GM12801 (cell line): ENCODE results near the gene SHF.

Experiments used
- TF ChIP-seq, protein P1 (sequence below): IDR thresholded peaks from one replicate; pipeline ENCODE4 v1.5.1; 2011; ENCODE audit warnings: control low read depth; ENCODE audit not compliant: insufficient read length; ENCODE audit errors: extremely low read depth

The SHF gene

DNA sequence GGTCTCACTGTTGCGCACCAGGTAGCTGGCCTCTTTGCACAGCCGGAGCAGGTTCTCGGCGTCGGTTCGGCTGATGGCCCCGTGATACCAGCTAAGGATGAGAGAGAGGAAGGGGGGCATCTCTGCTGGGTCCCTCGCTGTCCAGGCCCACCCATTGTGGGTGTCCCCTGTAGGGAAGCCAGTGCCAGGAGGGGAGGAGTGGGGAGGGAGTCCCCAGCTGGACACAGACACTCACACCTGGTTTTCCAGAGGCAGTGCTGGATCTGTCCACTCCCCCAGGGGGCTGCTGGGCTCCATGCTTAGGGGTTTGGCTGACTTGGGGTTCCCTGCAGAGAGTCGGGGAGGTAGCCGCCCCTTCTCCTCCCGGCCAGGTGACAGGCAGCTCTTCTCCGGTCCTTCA lies 15.9 kb downstream of the SHF start:
- TF ChIP-seq, protein P1, sequence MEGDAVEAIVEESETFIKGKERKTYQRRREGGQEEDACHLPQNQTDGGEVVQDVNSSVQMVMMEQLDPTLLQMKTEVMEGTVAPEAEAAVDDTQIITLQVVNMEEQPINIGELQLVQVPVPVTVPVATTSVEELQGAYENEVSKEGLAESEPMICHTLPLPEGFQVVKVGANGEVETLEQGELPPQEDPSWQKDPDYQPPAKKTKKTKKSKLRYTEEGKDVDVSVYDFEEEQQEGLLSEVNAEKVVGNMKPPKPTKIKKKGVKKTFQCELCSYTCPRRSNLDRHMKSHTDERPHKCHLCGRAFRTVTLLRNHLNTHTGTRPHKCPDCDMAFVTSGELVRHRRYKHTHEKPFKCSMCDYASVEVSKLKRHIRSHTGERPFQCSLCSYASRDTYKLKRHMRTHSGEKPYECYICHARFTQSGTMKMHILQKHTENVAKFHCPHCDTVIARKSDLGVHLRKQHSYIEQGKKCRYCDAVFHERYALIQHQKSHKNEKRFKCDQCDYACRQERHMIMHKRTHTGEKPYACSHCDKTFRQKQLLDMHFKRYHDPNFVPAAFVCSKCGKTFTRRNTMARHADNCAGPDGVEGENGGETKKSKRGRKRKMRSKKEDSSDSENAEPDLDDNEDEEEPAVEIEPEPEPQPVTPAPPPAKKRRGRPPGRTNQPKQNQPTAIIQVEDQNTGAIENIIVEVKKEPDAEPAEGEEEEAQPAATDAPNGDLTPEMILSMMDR, result no peak

- TF ChIP-seq, protein P1, result no peak
Measured at GRCh38 chr15:45169608-45170480, 17.9 kb downstream of the SHF start.

- TF ChIP-seq, protein P1, result no peak
Measured at GRCh38 chr15:45168751-45169551, 18.8 kb downstream of the SHF start.

DNA sequence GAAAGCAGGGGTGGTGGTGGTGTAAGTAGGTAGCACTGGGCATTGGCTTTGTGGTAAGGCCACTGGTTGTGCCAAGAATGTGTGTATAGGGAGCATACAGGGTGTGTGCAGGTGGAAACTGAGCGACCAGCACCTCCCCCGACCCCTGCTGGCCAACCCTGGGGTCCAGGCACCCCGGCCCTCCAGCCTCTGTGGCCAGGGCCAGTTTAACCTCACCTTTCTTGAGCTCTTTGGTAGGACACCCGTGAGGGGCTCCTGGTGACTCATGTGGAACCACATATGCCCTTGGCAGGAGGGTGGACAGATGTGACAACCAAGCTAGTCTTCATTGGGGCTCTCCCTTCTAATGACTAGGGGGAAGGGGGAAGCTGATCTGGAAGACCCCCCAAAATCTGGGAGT lies 19.5 kb downstream of the SHF start:
- TF ChIP-seq, protein P1, result no peak

GRCh38 chr15:45167631-45168205 lies 20.0 kb downstream of the SHF start:
- TF ChIP-seq, protein P1, result no peak

- TF ChIP-seq, protein P1, result no peak
Measured at GRCh38 chr15:45166834-45167630, 20.7 kb downstream of the SHF start.

GRCh38 chr15:45165536-45165935 lies 22.2 kb downstream of the SHF start:
- TF ChIP-seq, protein P1, result no peak
